Measurements from ENCODE around the gene LPP.

GRCh38 chr3:188855675-188856074 is 701.7 kb downstream of the LPP start:
- TF ChIP-seq REST (IDR thresholded peaks at IDR 0.05; ENCODE audit: insufficient read depth in 1 of 2, low read depth in 2 of 2, low read length in 2 of 2) (no peak), POLR2AphosphoS5 (IDR thresholded peaks at IDR 0.05; ENCODE audit: low read depth, low read length) (no peak), SIN3A (IDR thresholded peaks at IDR 0.05; ENCODE audit: borderline replicate concordance, insufficient read depth, low read length) (no peak), TAF1 (IDR thresholded peaks at IDR 0.05; ENCODE audit: borderline replicate concordance, insufficient read depth, low read length) (no peak)
